GM06990 (cell line): ENCODE results near the gene MOB3B.

Experiments
- DNase-seq: peaks from one replicate; pipeline ENCODE4 v3.0.0-alpha.2; 2011; ENCODE audit not compliant: insufficient read length; ENCODE audit errors: extremely low read depth
- H3K27me3 ChIP-seq: replicated peaks from 2 replicates; pipeline ENCODE4 v1.6.0; 2011; ENCODE audit warnings: low read length; ENCODE audit not compliant: control insufficient read depth, insufficient read depth
- H3K36me3 ChIP-seq: 2 replicates; pipeline ENCODE4 v1.5.1; 2011; ENCODE audit warnings: low read length; ENCODE audit not compliant: control insufficient read depth, insufficient read depth
- H3K4me3 ChIP-seq: replicated peaks from 2 replicates; pipeline ENCODE4 v1.5.1; 2011; ENCODE audit warnings: low read depth, mild to moderate bottlenecking, control low read depth, low read length
- CTCF ChIP-seq: IDR thresholded peaks from 2 replicates; pipeline ENCODE4 v1.5.1; 2011; ENCODE audit warnings: low read length, control low read depth, mild to moderate bottlenecking, inconsistent platforms; ENCODE audit not compliant: insufficient read depth, poor library complexity, severe bottlenecking

Gene MOB3B

GRCh38 chr9:27429436-27429835, 100.2 kb downstream of the MOB3B start:
- H3K4me3 ChIP-seq, result no peak overlapping the region
- no peak for TF ChIP-seq CTCF
- no peak for DNase-seq

GRCh38 chr9:27428551-27428950, 101.1 kb downstream of the MOB3B start:
- no peak for DNase-seq
- H3K4me3 ChIP-seq, result no peak overlapping the region
- no peaks in the 10 kb centered on the region for H3K27me3 ChIP-seq
- no peaks in the 10 kb centered on the region for H3K36me3 ChIP-seq
- TF ChIP-seq CTCF, result no peak

More at GRCh38 chr9:27429436-27429835, 100.2 kb downstream of the MOB3B start:
- no peaks in the 10 kb centered on the region for H3K27me3 ChIP-seq
- no peaks in the 10 kb centered on the region for H3K36me3 ChIP-seq

GRCh38 chr9:27427272-27427643, 102.4 kb downstream of the MOB3B start:
- DNase-seq, result no peak
- no peak for TF ChIP-seq CTCF

GRCh38 chr9:27426511-27427271, 102.9 kb downstream of the MOB3B start:
- no peak for TF ChIP-seq CTCF
- no peaks in the 10 kb centered on the region for H3K36me3 ChIP-seq
- no peak overlapping the region for H3K4me3 ChIP-seq
- no peak for DNase-seq
- no peaks in the 10 kb centered on the region for H3K27me3 ChIP-seq

More at GRCh38 chr9:27427272-27427643, 102.4 kb downstream of the MOB3B start:
- no peaks in the 10 kb centered on the region for H3K36me3 ChIP-seq
- H3K27me3 ChIP-seq, result no peaks in the 10 kb centered on the region
- no peak overlapping the region for H3K4me3 ChIP-seq

GRCh38 chr9:27425827-27426510, 103.6 kb downstream of the MOB3B start:
- no peak for DNase-seq
- TF ChIP-seq CTCF, result no peak
- H3K4me3 ChIP-seq, result no peak overlapping the region
- H3K27me3 ChIP-seq, result no peaks in the 10 kb centered on the region
- no peaks in the 10 kb centered on the region for H3K36me3 ChIP-seq
